A549 (cell line): ENCODE results near the gene TBC1D10A.

Experiments
- BHLHE40 ChIP-seq: IDR thresholded peaks from 2 replicates; pipeline ENCODE4 v1.6.1; 2012; ENCODE audit warnings: low read depth, low read length, inconsistent platforms
- CTCF ChIP-seq: fragments of >200 bp; sonication (Bioruptor Twin); formaldehyde crosslinking; IDR thresholded peaks from 3 replicates; pipeline ENCODE4 v1.5.1; 2016
- EP300 ChIP-seq, 2 experiments: fragments of >200 bp; sonication (Bioruptor Twin); formaldehyde crosslinking; IDR thresholded peaks; 2 replicates in 1 of 2; 3 replicates in 1 of 2; pipeline ENCODE4 v1.6.1; 2016 to 2017
- ESRRA ChIP-seq: fragments of 150-350 bp; IDR thresholded peaks from 2 replicates; pipeline ENCODE4 v1.6.1; 2014; ENCODE audit warnings: mild to moderate bottlenecking, low read length, borderline replicate concordance
- FOSL2 ChIP-seq, 2 experiments: fragments of 450-650 bp in 1 of 2; fragments of >200 bp in 1 of 2; sonication (Bioruptor Twin) in 1 of 2; formaldehyde crosslinking; IDR thresholded peaks; 2 replicates each; pipeline versions ENCODE4 v1.5.0 to v1.6.1; 2016 to 2020; ENCODE audit warnings: mild to moderate bottlenecking in 1 of 2, moderate library complexity in 1 of 2
- POLR2A ChIP-seq: IDR thresholded peaks from 2 replicates; pipeline ENCODE4 v1.6.1; 2012; ENCODE audit warnings: mild to moderate bottlenecking, low read length
- RAD21 ChIP-seq, 2 experiments: fragments of >200 bp in 1 of 2; sonication (Bioruptor Twin) in 1 of 2; formaldehyde crosslinking in 1 of 2; IDR thresholded peaks in 1 of 2; conservative IDR thresholded peaks in 1 of 2; 2 replicates in 1 of 2; 3 replicates in 1 of 2; pipeline ENCODE4 v1.6.1; 2012 to 2018; ENCODE audit warnings: inconsistent platforms in 1 of 2
- REST ChIP-seq: fragments of 200-600 bp; sonication (generic); IDR thresholded peaks from 2 replicates; pipeline ENCODE4 v1.6.1; 2016; ENCODE audit warnings: antibody characterized with exemption, mild to moderate bottlenecking, moderate library complexity
- RNF2 ChIP-seq: fragments of 200-600 bp; sonication (generic); IDR thresholded peaks from 2 replicates; pipeline ENCODE4 v1.6.1; 2016; ENCODE audit warnings: low read depth, mild to moderate bottlenecking, antibody characterized with exemption, moderate library complexity, borderline replicate concordance
- SMC3 ChIP-seq: fragments of >200 bp; sonication (Bioruptor Twin); formaldehyde crosslinking; IDR thresholded peaks from 3 replicates; pipeline ENCODE4 v1.6.1; 2018; ENCODE audit warnings: inconsistent platforms
- TF ChIP-seq, protein P1 (sequence below): fragments of 150-350 bp; IDR thresholded peaks from 2 replicates; pipeline ENCODE4 v1.6.1; 2014; ENCODE audit warnings: low read depth, mild to moderate bottlenecking, low read length
- TF ChIP-seq, protein P2 (sequence below): IDR thresholded peaks from 2 replicates; pipeline ENCODE4 v1.6.1; 2012; ENCODE audit warnings: low read depth, borderline replicate concordance

DNA sequence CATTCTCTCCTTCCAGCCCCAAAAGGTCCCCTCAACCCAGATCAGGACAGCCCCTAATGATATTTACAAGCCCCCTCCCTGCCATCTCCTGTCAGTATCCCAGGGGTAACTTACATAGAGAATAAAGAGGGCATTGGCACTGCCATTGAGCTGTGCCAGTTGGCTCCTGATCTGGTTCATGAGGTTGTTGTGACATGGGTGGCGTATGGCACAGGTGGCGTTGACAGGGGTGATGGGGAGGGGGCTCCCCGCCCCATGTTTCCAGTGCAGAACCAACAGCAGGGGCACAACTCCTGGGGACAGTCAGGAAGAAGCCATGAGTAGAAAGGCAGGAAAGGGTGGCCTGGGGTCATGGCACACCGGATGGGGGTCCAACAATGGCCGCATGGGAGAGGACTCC lies 82.1 kb downstream of the TBC1D10A start:
- no peak for TF ChIP-seq POLR2A
- no peak for TF ChIP-seq RNF2
- no peak for TF ChIP-seq CTCF
- TF ChIP-seq RAD21 (conservative IDR thresholded peaks at IDR 0.05 in 1 of 2, IDR thresholded peaks at IDR 0.05 in 1 of 2), result no peak
- TF ChIP-seq BHLHE40, result no peak
- TF ChIP-seq, protein P1, sequence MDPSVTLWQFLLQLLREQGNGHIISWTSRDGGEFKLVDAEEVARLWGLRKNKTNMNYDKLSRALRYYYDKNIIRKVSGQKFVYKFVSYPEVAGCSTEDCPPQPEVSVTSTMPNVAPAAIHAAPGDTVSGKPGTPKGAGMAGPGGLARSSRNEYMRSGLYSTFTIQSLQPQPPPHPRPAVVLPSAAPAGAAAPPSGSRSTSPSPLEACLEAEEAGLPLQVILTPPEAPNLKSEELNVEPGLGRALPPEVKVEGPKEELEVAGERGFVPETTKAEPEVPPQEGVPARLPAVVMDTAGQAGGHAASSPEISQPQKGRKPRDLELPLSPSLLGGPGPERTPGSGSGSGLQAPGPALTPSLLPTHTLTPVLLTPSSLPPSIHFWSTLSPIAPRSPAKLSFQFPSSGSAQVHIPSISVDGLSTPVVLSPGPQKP, result no peak
- no peak for TF ChIP-seq EP300 (IDR thresholded peaks at IDR 0.05)
- no peak for TF ChIP-seq REST
- TF ChIP-seq, protein P2, sequence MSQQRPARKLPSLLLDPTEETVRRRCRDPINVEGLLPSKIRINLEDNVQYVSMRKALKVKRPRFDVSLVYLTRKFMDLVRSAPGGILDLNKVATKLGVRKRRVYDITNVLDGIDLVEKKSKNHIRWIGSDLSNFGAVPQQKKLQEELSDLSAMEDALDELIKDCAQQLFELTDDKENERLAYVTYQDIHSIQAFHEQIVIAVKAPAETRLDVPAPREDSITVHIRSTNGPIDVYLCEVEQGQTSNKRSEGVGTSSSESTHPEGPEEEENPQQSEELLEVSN, result no peak
- TF ChIP-seq ESRRA, result no peak
- no peak for TF ChIP-seq SMC3
- TF ChIP-seq FOSL2 (IDR thresholded peaks at IDR 0.05), result no peak
- TF ChIP-seq FOSL2 (CRISPR knock-in tag; IDR thresholded peaks at IDR 0.05), result no peak
